Astrocyte (in vitro differentiated cells and primary cell): ENCODE results near the gene STX4. TPM values are rescaled to one million over a fixed set of nuclear protein-coding genes. Genes with fewer than 3 reads are reported as not detected.

ENCODE experiments used
- DNase-seq: peaks from one replicate; pipeline ENCODE4 v3.0.0-alpha.2; 2010; ENCODE audit warnings: low read depth
- FAIRE-seq: peaks from 2 replicates; lab custom pipeline; 2011; peaks lifted over from hg19 to GRCh38; lab: Jason Lieb, UNC
- H2AFZ ChIP-seq: 2 replicates; pipeline ENCODE4 v1.6.0; 2012; ENCODE audit warnings: low read depth, low read length, inconsistent platforms
- H3K27ac ChIP-seq: 2 replicates; pipeline ENCODE4 v1.5.1; 2011; ENCODE audit warnings: low read depth, low read length, inconsistent platforms
- H3K27me3 ChIP-seq: 2 replicates; pipeline ENCODE4 v1.6.0; 2011; ENCODE audit warnings: low read length, inconsistent platforms; ENCODE audit not compliant: insufficient read depth
- H3K36me3 ChIP-seq: 2 replicates; pipeline ENCODE4 v1.5.1; 2011; ENCODE audit warnings: low read length, inconsistent platforms; ENCODE audit not compliant: insufficient read depth
- H3K4me1 ChIP-seq: 2 replicates; pipeline ENCODE4 v1.5.1; 2011; ENCODE audit warnings: low read length, inconsistent platforms; ENCODE audit not compliant: insufficient read depth
- H3K4me2 ChIP-seq: 2 replicates; pipeline ENCODE4 v1.6.0; 2012; ENCODE audit warnings: low read length, inconsistent platforms
- H3K4me3 ChIP-seq: 2 replicates; pipeline ENCODE4 v1.5.1; 2011; ENCODE audit warnings: low read depth, mild to moderate bottlenecking, low read length, inconsistent platforms; ENCODE audit not compliant: insufficient read depth
- H3K79me2 ChIP-seq: 2 replicates; pipeline ENCODE4 v1.6.0; 2012; ENCODE audit warnings: mild to moderate bottlenecking, low read length, inconsistent platforms; ENCODE audit not compliant: insufficient read depth
- H3K9ac ChIP-seq: 2 replicates; pipeline ENCODE4 v1.6.0; 2012; ENCODE audit warnings: mild to moderate bottlenecking, low read length, inconsistent platforms
- H3K9me3 ChIP-seq: 2 replicates; pipeline ENCODE4 v1.5.1; 2012; ENCODE audit warnings: low read depth, mild to moderate bottlenecking, low read length, inconsistent platforms; ENCODE audit not compliant: insufficient read depth
- H4K20me1 ChIP-seq: 2 replicates; pipeline ENCODE4 v1.6.0; 2012; ENCODE audit warnings: low read length, inconsistent platforms; ENCODE audit not compliant: insufficient read depth
- H3K27ac Mint-ChIP-seq: one replicate; pipeline ENCODE4 v1.8.0; 2021; ENCODE audit warnings: mild to moderate bottlenecking, mixed read lengths; ENCODE audit not compliant: unreplicated experiment
- H3K27me3 Mint-ChIP-seq: one replicate; pipeline ENCODE4 v1.8.0; 2021; ENCODE audit warnings: low read depth, mixed read lengths; ENCODE audit not compliant: unreplicated experiment
- H3K36me3 Mint-ChIP-seq: one replicate; pipeline ENCODE4 v1.8.0; 2021; ENCODE audit warnings: low read depth, mixed read lengths; ENCODE audit not compliant: unreplicated experiment
- H3K4me1 Mint-ChIP-seq: one replicate; pipeline ENCODE4 v1.8.0; 2021; ENCODE audit warnings: low read depth, mixed read lengths; ENCODE audit not compliant: unreplicated experiment
- H3K4me3 Mint-ChIP-seq: one replicate; pipeline ENCODE4 v1.8.0; 2021; ENCODE audit warnings: mild to moderate bottlenecking, moderate library complexity, mixed read lengths; ENCODE audit not compliant: unreplicated experiment
- H3K9me3 Mint-ChIP-seq: one replicate; pipeline ENCODE4 v1.8.0; 2021; ENCODE audit warnings: mild to moderate bottlenecking, mixed read lengths; ENCODE audit not compliant: unreplicated experiment
- EZH2 ChIP-seq: IDR thresholded peaks from 2 replicates; pipeline ENCODE4 v1.6.1; 2012; ENCODE audit warnings: mild to moderate bottlenecking, low read length, inconsistent platforms; ENCODE audit not compliant: insufficient read depth
- total RNA-seq: library from RNA; stranded (reverse); gene quantifications from 2 replicates; pipeline ENCODE4 v1.2.1, GENCODE V29; 2021
- TF ChIP-seq, protein P1 (sequence below): IDR thresholded peaks from 2 replicates; pipeline ENCODE4 v1.5.1; 2011; ENCODE audit warnings: low read depth, mild to moderate bottlenecking, inconsistent platforms, low read length, moderate library complexity; ENCODE audit not compliant: insufficient read depth

Gene STX4
- total RNA-seq, 1 donor from 2014 or later, result 56.0 TPM

DNA sequence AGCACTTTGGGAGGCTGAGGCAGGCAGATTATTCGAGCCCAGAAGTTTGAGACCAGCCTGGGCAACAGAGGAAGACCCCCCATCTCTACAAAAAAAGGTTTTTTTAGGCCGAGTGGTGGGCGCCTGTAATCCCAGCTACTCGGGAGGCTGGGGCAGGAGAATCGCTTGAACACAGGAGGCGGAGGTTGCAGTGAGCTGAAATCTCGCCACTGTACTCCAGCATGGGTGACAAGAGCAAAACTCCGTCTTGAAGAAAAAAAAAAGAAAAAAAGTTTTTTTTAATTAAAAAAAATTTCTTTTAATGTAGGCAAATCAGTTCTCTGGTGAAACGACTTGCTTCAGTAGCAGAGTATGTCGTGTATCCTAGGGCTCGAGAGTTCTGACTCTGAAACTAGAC is 37.4 kb upstream of the STX4 start:
- Histone ChIP-seq H3K9ac (no peak overlapping the region), H2AFZ (no peak overlapping the region), H3K27ac (no peak overlapping the region), H3K79me2 (no peaks in the 10 kb centered on the region), H3K4me2 (no peak overlapping the region), H3K4me3 (no peak overlapping the region), H3K4me1 (peaks cover 33% of the 10 kb centered on the region), H3K9me3 (no peaks in the 10 kb centered on the region), H4K20me1 (no peaks in the 10 kb centered on the region), H3K36me3 (no peaks in the 10 kb centered on the region), H3K27me3 (no peaks in the 10 kb centered on the region)
- peaks cover 29% of the 10 kb centered on the region for H3K4me1 Mint-ChIP-seq
- peak overlapping the region; percentile 80 for H3K27ac Mint-ChIP-seq
- TF ChIP-seq, protein P1, sequence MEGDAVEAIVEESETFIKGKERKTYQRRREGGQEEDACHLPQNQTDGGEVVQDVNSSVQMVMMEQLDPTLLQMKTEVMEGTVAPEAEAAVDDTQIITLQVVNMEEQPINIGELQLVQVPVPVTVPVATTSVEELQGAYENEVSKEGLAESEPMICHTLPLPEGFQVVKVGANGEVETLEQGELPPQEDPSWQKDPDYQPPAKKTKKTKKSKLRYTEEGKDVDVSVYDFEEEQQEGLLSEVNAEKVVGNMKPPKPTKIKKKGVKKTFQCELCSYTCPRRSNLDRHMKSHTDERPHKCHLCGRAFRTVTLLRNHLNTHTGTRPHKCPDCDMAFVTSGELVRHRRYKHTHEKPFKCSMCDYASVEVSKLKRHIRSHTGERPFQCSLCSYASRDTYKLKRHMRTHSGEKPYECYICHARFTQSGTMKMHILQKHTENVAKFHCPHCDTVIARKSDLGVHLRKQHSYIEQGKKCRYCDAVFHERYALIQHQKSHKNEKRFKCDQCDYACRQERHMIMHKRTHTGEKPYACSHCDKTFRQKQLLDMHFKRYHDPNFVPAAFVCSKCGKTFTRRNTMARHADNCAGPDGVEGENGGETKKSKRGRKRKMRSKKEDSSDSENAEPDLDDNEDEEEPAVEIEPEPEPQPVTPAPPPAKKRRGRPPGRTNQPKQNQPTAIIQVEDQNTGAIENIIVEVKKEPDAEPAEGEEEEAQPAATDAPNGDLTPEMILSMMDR, result no peak
- no peak for TF ChIP-seq EZH2
- FAIRE-seq (no peak), DNase-seq (no peak)
- peaks cover 14% of the 10 kb centered on the region for H3K36me3 Mint-ChIP-seq
- no peak overlapping the region for H3K4me3 Mint-ChIP-seq
- H3K27me3 Mint-ChIP-seq, result no peaks in the 10 kb centered on the region
- no peaks in the 10 kb centered on the region for H3K9me3 Mint-ChIP-seq

DNA sequence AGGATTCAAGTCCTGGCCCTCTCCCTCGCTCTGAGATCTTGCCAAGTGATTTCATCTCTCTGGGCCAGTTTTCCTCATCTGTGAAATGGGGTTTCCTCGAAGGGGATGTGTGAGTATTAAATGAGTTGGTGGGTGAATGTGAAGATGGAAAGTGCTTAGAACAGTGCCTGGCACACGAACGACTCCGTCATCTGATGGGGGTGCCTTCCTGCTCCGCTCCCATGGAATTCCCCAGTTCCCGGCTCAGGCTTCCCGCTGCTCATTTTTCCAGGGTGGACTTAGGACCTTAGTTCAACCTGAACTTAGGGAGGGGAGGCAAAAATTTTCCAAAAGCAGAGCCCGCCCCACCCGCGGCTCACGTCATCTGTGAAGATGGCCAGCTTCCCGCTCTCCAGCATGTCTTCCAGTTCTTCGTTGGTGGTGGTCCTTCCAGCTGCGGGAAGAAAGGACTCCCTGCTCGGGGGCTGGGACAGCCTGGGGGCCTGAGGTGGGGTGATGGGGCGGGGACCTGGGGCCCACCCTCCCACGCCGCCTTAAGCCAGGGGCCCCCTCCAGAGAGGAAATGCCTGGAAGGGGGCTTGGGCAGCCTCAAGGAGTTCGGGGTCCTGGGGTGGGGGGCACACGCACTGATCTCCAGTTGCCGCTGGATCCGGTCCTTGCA is 36.9 kb upstream of the STX4 start:
- no peaks in the 10 kb centered on the region for H4K20me1 ChIP-seq
- peaks cover 29% of the 10 kb centered on the region for H3K4me1 Mint-ChIP-seq
- H3K27me3 ChIP-seq, result no peaks in the 10 kb centered on the region
- no peak for DNase-seq
- H3K4me1 ChIP-seq, result peaks cover 33% of the 10 kb centered on the region
- no peak for TF ChIP-seq EZH2
- TF ChIP-seq, protein P1, result no peak
- FAIRE-seq, result no peak
- no peaks in the 10 kb centered on the region for H3K9me3 Mint-ChIP-seq
- no peaks in the 10 kb centered on the region for H3K79me2 ChIP-seq
- H3K9ac ChIP-seq, result peak overlapping the region; percentile 82
- peak overlapping the region; percentile 80 for H3K27ac Mint-ChIP-seq
- peaks cover 10% of the 10 kb centered on the region for H3K36me3 Mint-ChIP-seq
- peak overlapping the region; percentile 96 for H2AFZ ChIP-seq
- H3K4me3 Mint-ChIP-seq, result peak overlapping the region; percentile 78
- no peaks in the 10 kb centered on the region for H3K9me3 ChIP-seq
- H3K4me3 ChIP-seq, result peak overlapping the region; percentile 57
- H3K4me2 ChIP-seq, result peak overlapping the region; percentile 98
- H3K36me3 ChIP-seq, result no peaks in the 10 kb centered on the region
- no peaks in the 10 kb centered on the region for H3K27me3 Mint-ChIP-seq
- peak overlapping the region; percentile 98 for H3K27ac ChIP-seq

DNA sequence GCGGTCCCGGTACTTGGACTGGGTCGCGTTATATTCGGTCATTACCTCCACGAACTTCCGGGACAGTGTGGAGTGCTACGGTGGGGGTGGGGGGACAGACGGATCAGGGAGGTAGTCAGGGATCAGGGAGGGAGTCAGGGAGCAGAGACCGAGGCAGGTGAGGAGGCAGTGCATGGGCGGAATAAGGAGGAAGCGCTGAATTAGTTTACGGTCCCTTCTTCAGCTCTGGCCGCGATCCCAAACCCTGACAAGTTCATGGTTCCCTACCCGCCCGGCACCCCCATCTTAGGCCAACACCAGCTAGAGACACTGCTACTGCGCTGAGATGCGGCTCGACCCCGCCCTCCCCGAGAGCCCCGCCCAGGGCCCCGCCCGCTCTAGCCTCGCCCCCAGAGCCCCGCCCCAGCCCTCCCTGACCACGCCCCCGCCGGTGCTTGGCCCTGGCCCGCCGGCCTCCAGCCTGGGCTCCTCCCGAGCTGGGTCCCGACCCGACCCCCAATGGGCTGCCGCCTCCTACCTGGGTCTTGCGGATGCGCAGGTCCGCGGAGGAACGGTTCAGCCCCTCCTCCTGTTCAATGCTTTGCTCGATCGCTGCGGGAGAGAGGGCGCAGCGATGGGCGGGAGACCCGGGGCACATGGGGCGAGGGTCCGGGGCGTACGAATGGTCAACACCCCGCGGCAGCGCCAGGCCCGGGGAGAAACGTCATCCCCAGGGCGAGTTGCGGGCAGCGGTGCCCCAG is 36.2 kb upstream of the STX4 start:
- Mint-ChIP-seq H3K4me3 (peak overlapping the region; percentile 78), H3K4me1 (peaks cover 32% of the 10 kb centered on the region), H3K36me3 (peaks cover 10% of the 10 kb centered on the region), H3K27ac (peak overlapping the region; percentile 99), H3K9me3 (no peaks in the 10 kb centered on the region), H3K27me3 (no peaks in the 10 kb centered on the region)
- H3K4me2 ChIP-seq, result peak overlapping the region; percentile 98
- peaks cover 5% of the 10 kb centered on the region for H3K79me2 ChIP-seq
- FAIRE-seq (no peak), DNase-seq (peak; percentile 45)
- no peak for TF ChIP-seq EZH2
- TF ChIP-seq, protein P1, result no peak
- H4K20me1 ChIP-seq, result peaks cover 2% of the 10 kb centered on the region
- no peaks in the 10 kb centered on the region for H3K36me3 ChIP-seq
- H3K4me3 ChIP-seq, result peak overlapping the region; percentile 57
- H3K9ac ChIP-seq, result peak overlapping the region; percentile 90
- H3K9me3 ChIP-seq, result no peaks in the 10 kb centered on the region
- no peaks in the 10 kb centered on the region for H3K27me3 ChIP-seq
- H3K27ac ChIP-seq, result peak overlapping the region; percentile 98
- H2AFZ ChIP-seq, result peak overlapping the region; percentile 96
- H3K4me1 ChIP-seq, result peaks cover 33% of the 10 kb centered on the region
